SH-SY5Y (cell line): ENCODE results near the gene RNASE8.

Experiments used
- GATA2 ChIP-seq: IDR thresholded peaks from 2 replicates; pipeline ENCODE4 v1.6.1; 2011; ENCODE audit warnings: mild to moderate bottlenecking, low read depth, low read length
- GATA3 ChIP-seq: IDR thresholded peaks from 2 replicates; pipeline ENCODE4 v1.6.1; 2011; ENCODE audit warnings: low read depth, mild to moderate bottlenecking, low read length, moderate library complexity

- TF ChIP-seq GATA2 (no peak), GATA3 (no peak)
Measured at GRCh38 chr14:21078726-21079125, 21.1 kb downstream of the RNASE8 start.
